HCT116 (cell line): ENCODE results near the gene CAP2. TPM values are rescaled to one million over a fixed set of nuclear protein-coding genes. Genes with fewer than 3 reads are reported as not detected.

Source experiments
- ATAC-seq: fragments of 200-7000 bp; cut with Tn5 transposase; 2 replicates; pipeline ENCODE4 v1.9.1; 2020; ENCODE audit warnings: mild to moderate bottlenecking, moderate library complexity
- BruUV-seq: library from RNA; stranded (reverse); fragments of 400-500 nt; replicated peaks from 2 replicates; lab custom pipeline; 2021; lab: Mats Ljungman, UMichigan
- CTCF ChIA-PET: fragments of 300-600 bp; sonication (Branson Sonifier 250); formaldehyde crosslinking; loops from one replicate; lab custom pipeline; 2021; ENCODE audit warnings: antibody characterized with exemption; lab: Charles Lee
- POLR2A ChIA-PET: fragments of 300-600, 350-600 bp; sonication (Branson Sonifier 250); formaldehyde crosslinking; loops from one replicate; lab custom pipeline; 2021; ENCODE audit warnings: antibody characterized with exemption; lab: Charles Lee
- RAD21 ChIA-PET, 2 experiments: fragments of 300-600 bp; sonication (Branson Sonifier 250); formaldehyde crosslinking; loops; one replicate each; lab custom pipeline; 2023; ENCODE audit warnings: low total read pairs in 2 of 2; ENCODE audit not compliant: uncharacterized antibody in 2 of 2, unreplicated experiment in 2 of 2, low non-redundant PET in 1 of 2; lab: Charles Lee
- DNase-seq: peaks from one replicate; pipeline ENCODE4 v3.0.0-alpha.2; 2010; ENCODE audit warnings: low read depth, low spot score
- H2AFZ ChIP-seq: fragments of 200-600 bp; shearing (Covaris generic), sonication (generic); 2 replicates; pipeline ENCODE4 v1.6.1; 2017; ENCODE audit warnings: low read depth, mixed run types, mixed read lengths, antibody characterized with exemption, low read length; ENCODE audit not compliant: poor library complexity, severe bottlenecking
- H3K27ac ChIP-seq: 2 replicates; pipeline ENCODE4 v1.5.1; 2012; ENCODE audit warnings: low read depth, low read length
- H3K27me3 ChIP-seq: fragments of 200-600 bp; sonication (generic); 2 replicates; pipeline ENCODE4 v1.6.1; 2016; ENCODE audit warnings: mixed run types, low read length, mixed read lengths; ENCODE audit not compliant: insufficient read depth
- H3K36me3 ChIP-seq, 2 experiments: fragments of 200-500 bp in 1 of 2; fragments of 200-600 bp in 1 of 2; sonication (Bioruptor generic) in 1 of 2; sonication (generic) in 1 of 2; 2 replicates each; pipeline versions ENCODE4 v1.5.1 to v1.6.1; 2014 to 2016; ENCODE audit warnings: low read length in 2 of 2, inconsistent platforms in 1 of 2, mixed read lengths in 1 of 2, mixed run types in 1 of 2; ENCODE audit not compliant: insufficient read depth in 2 of 2, control insufficient read depth in 1 of 2
- H3K4me1 ChIP-seq, 2 experiments: fragments of 200-600 bp in 1 of 2; sonication (generic) in 1 of 2; 2 replicates each; pipeline versions ENCODE4 v1.5.1 to v1.6.1; 2012 to 2017; ENCODE audit warnings: low read length in 2 of 2, inconsistent platforms in 1 of 2, mild to moderate bottlenecking in 1 of 2, mixed read lengths in 1 of 2, mixed run types in 1 of 2, moderate library complexity in 1 of 2; ENCODE audit not compliant: insufficient read depth in 2 of 2, control insufficient read depth in 1 of 2
- H3K4me2 ChIP-seq: fragments of 200-600 bp; sonication (generic); 2 replicates; pipeline ENCODE4 v1.6.1; 2017; ENCODE audit warnings: mixed run types, low read length, mixed read lengths
- H3K4me3 ChIP-seq, 2 experiments: fragments of 200-600 bp in 1 of 2; sonication (generic) in 1 of 2; replicated peaks in 1 of 2; 2 replicates each; pipeline ENCODE4 v1.5.1; 2011 to 2016; ENCODE audit warnings: low read length in 2 of 2, control low read depth in 1 of 2, low read depth in 1 of 2, mild to moderate bottlenecking in 1 of 2, mixed read lengths in 1 of 2, mixed run types in 1 of 2
- H3K79me2 ChIP-seq: fragments of 200-600 bp; sonication (generic); 2 replicates; pipeline ENCODE4 v1.6.1; 2017; ENCODE audit warnings: mild to moderate bottlenecking, mixed run types, low read length, moderate library complexity, mixed read lengths; ENCODE audit not compliant: insufficient read depth
- H3K9ac ChIP-seq: fragments of 200-600 bp; sonication (generic); 2 replicates; pipeline ENCODE4 v1.6.1; 2016; ENCODE audit warnings: low read length, mixed read lengths
- H3K9me2 ChIP-seq: fragments of 200-600 bp; sonication (generic), shearing (Covaris generic); 2 replicates; pipeline ENCODE4 v1.6.1; 2017; ENCODE audit warnings: mixed run types, mild to moderate bottlenecking, moderate library complexity; ENCODE audit not compliant: insufficient read depth
- H3K9me3 ChIP-seq, 2 experiments: fragments of 200-500 bp in 1 of 2; fragments of 200-600 bp in 1 of 2; sonication (Bioruptor generic) in 1 of 2; sonication (generic) in 1 of 2; 2 replicates each; pipeline ENCODE4 v1.6.1; 2014 to 2017; ENCODE audit warnings: low read length in 2 of 2, mixed read lengths in 2 of 2, inconsistent platforms in 1 of 2, low read depth in 1 of 2, mild to moderate bottlenecking in 1 of 2, mixed run types in 1 of 2, moderate library complexity in 1 of 2; ENCODE audit not compliant: control insufficient read depth in 1 of 2, insufficient read depth in 1 of 2
- H4K20me1 ChIP-seq: fragments of 200-600 bp; sonication (generic), shearing (Covaris generic); 2 replicates; pipeline ENCODE4 v1.6.1; 2017; ENCODE audit warnings: mixed run types, mild to moderate bottlenecking, moderate library complexity; ENCODE audit not compliant: insufficient read depth
- CEBPB ChIP-seq: IDR thresholded peaks from 2 replicates; pipeline ENCODE4 v1.6.1; 2012; ENCODE audit warnings: low read depth
- CTCF ChIP-seq, 3 experiments: fragments of 200-600 bp in 1 of 3; sonication (generic) in 1 of 3; IDR thresholded peaks in 2 of 3; conservative IDR thresholded peaks in 1 of 3; 2 replicates each; pipeline ENCODE4 v1.5.1; 2012 to 2017; ENCODE audit warnings: low read depth in 2 of 3, low read length in 2 of 3, antibody characterized with exemption in 1 of 3, borderline replicate concordance in 1 of 3, control low read depth in 1 of 3, mild to moderate bottlenecking in 1 of 3, mixed read lengths in 1 of 3, mixed run types in 1 of 3, moderate library complexity in 1 of 3; ENCODE audit not compliant: insufficient read depth in 1 of 3
- EGR1 ChIP-seq: IDR thresholded peaks from 2 replicates; pipeline ENCODE4 v1.6.1; 2012; ENCODE audit warnings: low read depth
- FOSL1 ChIP-seq: IDR thresholded peaks from 2 replicates; pipeline ENCODE4 v1.6.1; 2012; ENCODE audit warnings: low read depth
- JUND ChIP-seq: IDR thresholded peaks from 2 replicates; pipeline ENCODE4 v1.6.1; 2012
- POLR2A ChIP-seq: IDR thresholded peaks from 2 replicates; pipeline ENCODE4 v1.7.0; 2011; ENCODE audit warnings: borderline replicate concordance; ENCODE audit not compliant: insufficient read depth, insufficient read length; ENCODE audit errors: extremely low read depth
- RAD21 ChIP-seq: IDR thresholded peaks from 2 replicates; pipeline ENCODE4 v1.6.1; 2012; ENCODE audit warnings: low read depth, mild to moderate bottlenecking
- SIN3A ChIP-seq: IDR thresholded peaks from 2 replicates; pipeline ENCODE4 v1.6.1; 2012; ENCODE audit warnings: low read depth
- SP1 ChIP-seq: IDR thresholded peaks from 2 replicates; pipeline ENCODE4 v1.6.1; 2012; ENCODE audit warnings: low read depth
- SRF ChIP-seq: IDR thresholded peaks from 2 replicates; pipeline ENCODE4 v1.6.1; 2012; ENCODE audit warnings: low read depth
- ZFX ChIP-seq: fragments of 450-650 bp; IDR thresholded peaks from 2 replicates; pipeline ENCODE4 v1.6.1; 2017
- ZNF274 ChIP-seq: fragments of 200-500 bp; sonication (Bioruptor generic); IDR thresholded peaks from 2 replicates; pipeline ENCODE4 v1.6.1; 2014; ENCODE audit warnings: mild to moderate bottlenecking, low read depth, low read length, inconsistent platforms
- intact Hi-C: fragments of 100-400 bp; cut with micrococcal nuclease; formaldehyde crosslinking; loops from 2 replicates; pipeline ENCODE4 v1.10.0; 2022
- total RNA-seq: library from RNA; stranded (reverse); gene quantifications from one replicate; pipeline ENCODE4 v1.2.1, GENCODE V29; 2021; ENCODE audit not compliant: unreplicated experiment

CAP2 gene
- total RNA-seq, 1 experiment from 2014 or later: 3.8 TPM

- Histone ChIP-seq H3K9me2 (no peaks in the 10 kb centered on the region), H3K4me3 (no peak overlapping the region), H4K20me1 (no peaks in the 10 kb centered on the region), H3K9ac (no peak overlapping the region), H3K4me1 (peaks cover 8 to 13% of the 10 kb centered on the region in 2 experiments; a peak in 3 of 4 replicates), H3K9me3 (no peaks in the 10 kb centered on the region), H2AFZ (no peak overlapping the region), H3K27ac (no peak overlapping the region), H3K27me3 (no peaks in the 10 kb centered on the region), H3K79me2 (no peaks in the 10 kb centered on the region), H3K36me3 (no peaks in the 10 kb centered on the region)
- ATAC-seq: no peak
- ChIA-PET CTCF (no interaction called here), RAD21 (interaction anchor here in 1 of 2 experiments (0.6 kb wide), 1 partner anchor 128 kb away, joined by 4 read pairs; no protein-coding TSS in a partner anchor), POLR2A (no interaction called here)
- BruUV-seq: no TSS peak
- intact Hi-C loops: no loop called here
- TF ChIP-seq CTCF (IDR thresholded peaks at IDR 0.05 in 2 of 3, conservative IDR thresholded peaks at IDR 0.05 in 1 of 3; ENCODE audit: borderline replicate concordance in 1 of 3, insufficient read depth in 1 of 3, low read depth in 2 of 3, low read length in 2 of 3): no peak
- TF ChIP-seq SRF: no peak
- no peak for TF ChIP-seq EGR1
- TF ChIP-seq ZNF274: no peak
- TF ChIP-seq POLR2A: no peak
- no peak for TF ChIP-seq ZFX
- TF ChIP-seq SIN3A: no peak
- no peak for TF ChIP-seq FOSL1
- TF ChIP-seq JUND: no peak
- TF ChIP-seq CEBPB: no peak
- no peak for TF ChIP-seq SP1
- TF ChIP-seq RAD21: no peak
- TF ChIP-seq, all 23 proteins: peak for 0
- no peak for DNase-seq
- no peak overlapping the region for H3K4me2 ChIP-seq
These were observed 32.8 kb upstream of the CAP2 start for GRCh38 chr6:17360564-17360963.
